K562 (cell line): ENCODE measurements around the gene CHST8. TPM values are rescaled to one million over a fixed set of nuclear protein-coding genes. Genes with fewer than 3 reads are reported as not detected.
A peak's percentile ranks its signal among the peaks of the same experiment; 100 is the strongest.

Source experiments
- ATAC-seq: fragments of 200-7000 bp; cut with Tn5 transposase; 3 replicates; pipeline ENCODE4 v1.9.1; 2020; ENCODE audit warnings: moderate library complexity
- BruUV-seq: library from RNA; stranded (reverse); fragments of 400-500 nt; replicated peaks from 2 replicates; lab custom pipeline; 2021; lab: Mats Ljungman, UMichigan
- CTCF ChIA-PET: fragments of 300-600 bp; formaldehyde crosslinking; extraction: SDS; loops from one replicate; lab custom pipeline; 2021; ENCODE audit warnings: low intra/inter-chr PET ratio; lab: Yijun Ruan, JAX
- POLR2A ChIA-PET: fragments of 300-600, 350-650 bp; sonication (Branson Sonifier 250); formaldehyde crosslinking; extraction: SDS; loops from one replicate; lab custom pipeline; 2021; ENCODE audit warnings: antibody characterized with exemption, inconsistent platforms; lab: Yijun Ruan, JAX
- DNase-seq, 4 experiments: peaks; one replicate each; pipeline versions ENCODE4 v3.0.0 to v3.0.0-alpha.2; 2011 to 2018; ENCODE audit warnings: low spot score in 3 of 4, mixed read lengths in 3 of 4; ENCODE audit errors: extremely low read depth in 1 of 4
- FAIRE-seq: peaks from 2 replicates; lab custom pipeline; 2011; peaks lifted over from hg19 to GRCh38; lab: Jason Lieb, UNC
- H2AFZ ChIP-seq: 2 replicates; pipeline ENCODE4 v1.6.0; 2011; ENCODE audit warnings: low read depth, low read length, control low read depth, inconsistent platforms
- H3K27ac ChIP-seq: fragments of 200-600 bp; 3 replicates; pipeline ENCODE4 v1.8.0; 2011; ENCODE audit warnings: low read depth, mild to moderate bottlenecking, control low read depth, inconsistent platforms, low read length, moderate library complexity, mixed read lengths; ENCODE audit errors: extremely low read depth
- H3K27me3 ChIP-seq, 2 experiments: fragments of 300-600 bp in 1 of 2; 2 replicates in 1 of 2; 3 replicates in 1 of 2; pipeline versions ENCODE4 v1.6.0 to v1.8.0; 2011; ENCODE audit warnings: inconsistent platforms in 2 of 2, low read length in 2 of 2, mild to moderate bottlenecking in 1 of 2, mixed read lengths in 1 of 2, moderate library complexity in 1 of 2; ENCODE audit not compliant: control insufficient read depth in 2 of 2, insufficient read depth in 2 of 2
- H3K36me3 ChIP-seq: fragments of 300-600 bp; 3 replicates; pipeline ENCODE4 v1.8.0; 2011; ENCODE audit warnings: mild to moderate bottlenecking, low read length, inconsistent platforms; ENCODE audit not compliant: control insufficient read depth, insufficient read depth
- H3K4me1 ChIP-seq, 2 experiments: fragments of 200-600 bp in 1 of 2; replicated peaks in 1 of 2; 2 replicates in 1 of 2; 3 replicates in 1 of 2; pipeline versions ENCODE4 v1.5.1 to v1.8.0; 2011; ENCODE audit warnings: inconsistent platforms in 2 of 2, low read length in 2 of 2, mild to moderate bottlenecking in 1 of 2, mixed read lengths in 1 of 2, moderate library complexity in 1 of 2; ENCODE audit not compliant: control insufficient read depth in 2 of 2, insufficient read depth in 2 of 2
- H3K4me2 ChIP-seq: 2 replicates; pipeline ENCODE4 v1.6.1; 2011; ENCODE audit warnings: low read length, control low read depth, inconsistent platforms, mixed read lengths; ENCODE audit not compliant: insufficient read depth
- H3K4me3 ChIP-seq: fragments of 200-600 bp; sonication (generic), shearing (Covaris generic); 2 replicates; pipeline ENCODE4 v1.5.1; 2016; ENCODE audit warnings: control low read depth, inconsistent platforms
- H3K79me2 ChIP-seq: fragments of 200-600 bp; 3 replicates; pipeline ENCODE4 v1.8.0; 2011; ENCODE audit warnings: low read length, inconsistent platforms; ENCODE audit not compliant: control insufficient read depth, insufficient read depth
- H3K9ac ChIP-seq, 2 experiments: 2 replicates each; pipeline versions ENCODE4 v1.6.0 to v1.6.1; 2011; ENCODE audit warnings: low read depth in 2 of 2, low read length in 2 of 2, control low read depth in 1 of 2, inconsistent platforms in 1 of 2, mild to moderate bottlenecking in 1 of 2, mixed read lengths in 1 of 2; ENCODE audit not compliant: insufficient read depth in 1 of 2
- H3K9me1 ChIP-seq: one replicate; pipeline ENCODE4 v1.6.0; 2011; ENCODE audit warnings: inconsistent platforms, mild to moderate bottlenecking, low read length, moderate library complexity; ENCODE audit not compliant: control insufficient read depth, insufficient read depth
- H3K9me3 ChIP-seq: replicated peaks from 2 replicates; pipeline ENCODE4 v1.5.1; 2011; ENCODE audit warnings: low read depth, low read length, inconsistent platforms; ENCODE audit not compliant: control insufficient read depth, insufficient read depth
- H4K20me1 ChIP-seq: replicated peaks from 2 replicates; pipeline ENCODE4 v1.6.1; 2011; ENCODE audit warnings: low read length, inconsistent platforms, mixed read lengths; ENCODE audit not compliant: control insufficient read depth, insufficient read depth
- AFF4 ChIP-seq: sonication (generic); formaldehyde crosslinking; IDR thresholded peaks from 2 replicates; pipeline ENCODE4 v1.8.0; 2023; ENCODE audit warnings: mild to moderate bottlenecking, missing genetic modification reagents
- CTCF ChIP-seq, 3 experiments: IDR thresholded peaks in 2 of 3; conservative IDR thresholded peaks in 1 of 3; 2 replicates each; pipeline ENCODE4 v1.5.1; 2011 to 2012; ENCODE audit warnings: low read length in 3 of 3, mild to moderate bottlenecking in 3 of 3, control low read depth in 2 of 3, improper control_type of control experiment in 1 of 3, inconsistent platforms in 1 of 3, low read depth in 1 of 3, mixed read lengths in 1 of 3, moderate library complexity in 1 of 3; ENCODE audit not compliant: insufficient read depth in 2 of 3
- EWSR1 ChIP-seq: fragments of 450-650 bp; IDR thresholded peaks from 2 replicates; pipeline ENCODE4 v1.6.1; 2018; ENCODE audit warnings: borderline replicate concordance, mild to moderate bottlenecking, low read depth, moderate library complexity; ENCODE audit not compliant: partially characterized antibody
- POLR2G ChIP-seq: fragments of 200-400 bp; formaldehyde crosslinking; IDR thresholded peaks from 2 replicates; pipeline ENCODE4 v1.6.1; 2017; ENCODE audit warnings: low read depth, mild to moderate bottlenecking, antibody characterized with exemption, low read length, moderate library complexity
- WGBS: fragments of 100-300 bp; shearing (Covaris generic); methylation state at CpG from one replicate; pipeline ENCODE4 v1.1.6; 2016; ENCODE audit warnings: low coverage, mixed read lengths; ENCODE audit not compliant: insufficient coverage; ENCODE audit errors: missing lambda C conversion rate; 5-methylcytosine and 5-hydroxymethylcytosine counted together
- in situ Hi-C: fragments of 300-500 bp; cut with MboI; formaldehyde crosslinking; loops from 4 replicates; pipeline ENCODE4 v1.15.0; 2018; ENCODE audit warnings: inconsistent platforms, mixed read lengths
- intact Hi-C: fragments of 100-400 bp; cut with micrococcal nuclease; formaldehyde crosslinking; loops from 2 replicates; pipeline ENCODE4 v1.14.2; 2022
- polyA plus RNA-seq, 8 experiments: library from polyadenylated mRNA; depleted of rRNA in 4 of 8; stranded (reverse) in 5 of 8; unstranded in 3 of 8; fragments of >200 nt; fragmentation: Nextera tagmentation in 2 of 8; fragmentation: Illumina TruSeq in 1 of 8; extraction: Ambion mirVana in 2 of 8; extraction: Trizol in 1 of 8; gene quantifications; 2 replicates each; pipeline versions ENCODE4 v1.2.1 to v1.2.3, GENCODE V29; 2011 to 2014; ENCODE audit warnings: inconsistent platforms in 1 of 8, missing spikeins in 1 of 8
- total RNA-seq, 7 experiments: library from RNA; depleted of rRNA in 6 of 7; stranded (reverse); fragments of >200 nt in 6 of 7; fragmentation: Illumina TruSeq in 2 of 7; extraction: Trizol in 2 of 7; gene quantifications; 2 replicates each; pipeline versions ENCODE4 v1.2.1 to v1.2.3, GENCODE V29; 2011 to 2021; ENCODE audit warnings: low replicate concordance in 1 of 7

CHST8 gene
- total and polyA plus RNA-seq, 9 of the 15 experiments (the other 6 are each of a cell fraction or from before 2014, with no cell fraction given): 0.11 TPM; not detected in 8

- BruUV-seq: no TSS peak
- H3K9ac ChIP-seq: no peak overlapping the region
- H3K36me3 ChIP-seq: peaks cover 37% of the 10 kb centered on the region; the same call in 1 of the 3 replicates
- no peak overlapping the region for H3K4me2 ChIP-seq
- in situ Hi-C loops (no loop called here), intact Hi-C loops (no loop called here)
- peaks cover 0 to 7% of the 10 kb centered on the region in 2 experiments; a peak in 2 of 5 replicates for H3K4me1 ChIP-seq
- no peaks in the 10 kb centered on the region for H3K9me3 ChIP-seq
- H3K79me2 ChIP-seq: no peaks in the 10 kb centered on the region
- ChIA-PET CTCF (no interaction called here), POLR2A (interaction anchor here (0.6 to 1.3 kb wide), 2 partner anchors 15 to 18 kb away, joined by 3 read pairs; no protein-coding TSS in a partner anchor)
- no peak overlapping the region for H3K27ac ChIP-seq
- ATAC-seq (no peak), FAIRE-seq (no peak), DNase-seq (peak in 1 of 4 experiments; percentile 8)
- H3K27me3 ChIP-seq: no peaks in the 10 kb centered on the region
- no peak overlapping the region for H3K4me3 ChIP-seq
- no peaks in the 10 kb centered on the region for H3K9me1 ChIP-seq
- no peak overlapping the region for H2AFZ ChIP-seq
- TF ChIP-seq CTCF (IDR thresholded peaks at IDR 0.05 in 2 of 3, conservative IDR thresholded peaks at IDR 0.05 in 1 of 3; ENCODE audit: insufficient read depth in 2 of 3, low read depth in 1 of 3, low read length in 3 of 3): peak in 1 of 3 experiments; percentile 17; a peak in 1 of 6 replicates
- TF ChIP-seq AFF4 (CRISPR knock-in tag): no peak
- no peak for TF ChIP-seq EWSR1
- TF ChIP-seq POLR2G: 0 out of 2 replicates have a peak, but pooled peaks have one; percentile 30
- H4K20me1 ChIP-seq: no peaks in the 10 kb centered on the region
- WGBS: 88% methylated on average over 21 of the region's 28 CpGs
Measured at GRCh38 chr19:33812388-33813330, 190.9 kb downstream of the CHST8 start.
